Measurements from ENCODE around the gene SPATA33.

- no peak for TF ChIP-seq POLR2A (IDR thresholded peaks at IDR 0.05; ENCODE audit: low read length)
- TF ChIP-seq PBX3 (IDR thresholded peaks at IDR 0.05) = no peak
- TF ChIP-seq CTCF (IDR thresholded peaks at IDR 0.05) = no peak
- TF ChIP-seq PHF8 (IDR thresholded peaks at IDR 0.05; ENCODE audit: borderline replicate concordance, low read depth) = no peak
- no peak for TF ChIP-seq EP300 (IDR thresholded peaks at IDR 0.05)
- TF ChIP-seq JUNB (IDR thresholded peaks at IDR 0.05) = no peak
- TF ChIP-seq JUN (IDR thresholded peaks at IDR 0.05) = no peak
- TF ChIP-seq ZFP36 (IDR thresholded peaks at IDR 0.05; ENCODE audit: borderline replicate concordance, partially characterized antibody) = no peak
- no peak for TF ChIP-seq ZC3H11A (IDR thresholded peaks at IDR 0.05)
- no peak for TF ChIP-seq CHD2 (IDR thresholded peaks at IDR 0.05; ENCODE audit: low read length, partially characterized antibody)
Observed at GRCh38 chr16:89643769-89644300, 13.8 kb upstream of the SPATA33 start.

All from A549 (cell line).